Epidermal melanocyte (primary cell): Measurements from ENCODE around the gene GGT1.
"Not testable (repeated sequence)": the region's sequence is repeated elsewhere in the genome, so short reads cannot be mapped to it uniquely, and the experiment has no call there.

Experiments
- DNase-seq: peaks from one replicate; pipeline ENCODE4 v3.0.0; 2011; ENCODE audit warnings: low spot score; ENCODE audit not compliant: insufficient read length

GGT1 gene

DNA sequence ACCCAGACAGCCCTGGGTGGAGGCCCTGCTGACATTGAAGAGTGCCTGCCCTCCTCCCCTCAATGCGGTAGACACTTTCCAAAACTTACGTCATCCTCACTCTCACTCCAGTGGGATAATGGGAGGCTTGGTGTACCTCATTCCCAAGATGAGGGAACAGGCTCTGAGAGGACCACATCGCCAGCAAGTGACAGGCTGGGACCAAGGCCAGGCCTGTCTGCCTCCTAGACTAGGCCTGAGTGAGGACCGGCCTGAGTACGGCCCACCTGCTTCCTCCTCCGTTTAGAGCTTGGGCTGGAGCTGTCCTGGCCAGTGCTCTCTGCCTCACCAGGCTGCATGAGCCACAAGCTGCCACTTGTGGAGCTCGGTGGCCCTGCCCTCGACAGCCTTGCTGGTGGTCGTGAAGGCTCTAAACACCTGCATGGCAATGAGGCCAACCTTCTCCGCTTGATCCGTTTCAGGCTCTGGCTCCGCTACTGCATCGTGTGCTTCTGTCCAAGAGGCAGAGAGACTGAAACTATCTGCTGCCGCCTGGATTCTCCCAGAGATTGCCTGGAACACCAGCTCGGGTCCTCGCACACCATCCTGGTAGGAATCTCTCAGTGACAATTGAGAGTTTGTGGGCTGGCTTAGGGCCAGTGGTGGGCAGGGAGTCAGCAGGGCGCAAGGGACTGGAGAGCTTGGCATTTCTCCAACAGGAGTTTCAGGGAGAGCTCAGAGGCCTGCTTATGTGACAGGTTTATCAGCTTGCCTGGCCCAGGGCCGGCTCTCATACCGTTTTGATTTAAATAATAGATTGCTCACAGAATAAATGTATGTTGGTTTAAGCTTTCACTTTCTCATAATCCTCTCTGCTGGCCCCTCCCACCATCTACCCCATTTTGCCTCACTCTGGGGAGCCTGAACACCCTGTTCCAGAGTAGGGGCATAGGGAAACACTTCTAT is 19.5 kb upstream of the GGT1 start:
- no peak for DNase-seq

DNA sequence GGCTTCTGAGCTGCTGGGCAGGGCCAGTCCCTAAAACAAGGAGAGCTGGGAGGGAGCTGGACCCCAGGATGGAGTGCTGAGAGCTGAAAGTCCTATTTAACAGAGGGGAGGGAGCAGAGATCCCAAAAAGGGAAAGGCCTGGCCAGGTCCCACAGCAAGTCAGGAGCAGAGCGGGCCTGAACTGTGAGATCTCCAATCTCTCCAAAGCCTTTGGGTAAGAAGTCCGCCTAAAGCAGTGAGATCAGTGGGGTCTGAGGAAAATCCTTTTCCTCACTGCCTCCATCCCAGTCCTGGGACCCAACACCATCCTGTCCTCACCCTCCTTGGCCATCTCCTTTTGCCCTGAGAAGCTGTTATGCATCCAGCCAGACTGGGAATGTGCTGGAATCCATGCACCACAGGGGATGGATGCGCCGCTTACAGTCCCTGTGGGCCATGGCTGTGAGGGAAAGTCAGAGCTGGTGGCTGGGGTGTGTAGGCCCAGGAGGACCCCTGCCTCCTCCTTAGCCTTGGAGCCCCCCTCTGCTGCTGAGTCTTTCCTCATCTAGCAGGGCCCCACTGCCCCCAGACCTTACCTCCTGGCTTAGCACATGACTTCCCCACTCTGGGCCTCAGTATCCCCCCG is 18.7 kb upstream of the GGT1 start:
- no peak for DNase-seq

DNA sequence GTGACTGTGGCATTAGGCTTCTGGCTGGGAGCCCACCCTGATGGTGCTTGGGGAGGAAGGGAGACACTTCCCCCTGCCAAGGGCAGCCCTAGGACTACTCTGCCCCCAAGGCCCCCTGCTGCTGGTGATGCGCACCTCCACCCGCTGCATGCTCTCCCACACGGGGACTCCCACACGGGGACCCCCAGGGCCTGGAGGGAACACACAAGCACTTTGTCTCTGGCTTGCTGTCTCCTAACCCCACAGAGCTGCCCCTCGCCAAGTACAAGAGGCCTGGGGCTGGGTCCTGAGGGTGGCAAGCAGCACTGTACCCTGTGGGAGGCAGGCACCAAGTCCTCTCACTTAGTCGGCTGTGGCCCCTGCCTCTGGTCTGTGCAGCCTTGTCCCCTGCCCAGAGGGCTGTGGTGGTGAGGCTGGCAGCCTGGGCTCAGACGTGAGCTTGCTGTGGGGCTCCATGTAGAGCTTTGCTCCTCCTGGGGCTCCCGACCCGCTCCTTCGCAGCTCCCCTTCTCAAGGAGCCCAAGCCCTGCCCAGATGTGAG is 18.1 kb upstream of the GGT1 start:
- DNase-seq, result no peak

DNA sequence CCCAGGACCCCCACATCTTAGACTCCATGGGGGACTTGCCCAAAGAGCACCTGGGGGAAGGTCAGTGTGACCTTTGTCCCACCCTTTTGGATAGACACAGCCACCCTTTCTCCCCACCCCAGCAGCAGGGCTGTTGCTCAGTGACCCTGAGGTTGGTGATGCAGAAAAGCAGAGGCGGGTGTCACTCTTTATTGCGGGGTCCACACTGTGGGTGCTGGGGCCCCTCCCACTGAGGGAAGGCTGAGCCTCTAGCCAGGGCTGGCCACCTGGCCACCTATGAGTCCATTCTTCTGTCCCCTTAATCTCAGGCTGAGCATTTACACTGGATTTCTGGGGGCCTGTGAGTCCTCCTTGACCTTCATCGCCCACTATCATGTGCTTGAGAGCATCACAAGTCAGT is 17.5 kb upstream of the GGT1 start:
- DNase-seq, result no peak

DNA sequence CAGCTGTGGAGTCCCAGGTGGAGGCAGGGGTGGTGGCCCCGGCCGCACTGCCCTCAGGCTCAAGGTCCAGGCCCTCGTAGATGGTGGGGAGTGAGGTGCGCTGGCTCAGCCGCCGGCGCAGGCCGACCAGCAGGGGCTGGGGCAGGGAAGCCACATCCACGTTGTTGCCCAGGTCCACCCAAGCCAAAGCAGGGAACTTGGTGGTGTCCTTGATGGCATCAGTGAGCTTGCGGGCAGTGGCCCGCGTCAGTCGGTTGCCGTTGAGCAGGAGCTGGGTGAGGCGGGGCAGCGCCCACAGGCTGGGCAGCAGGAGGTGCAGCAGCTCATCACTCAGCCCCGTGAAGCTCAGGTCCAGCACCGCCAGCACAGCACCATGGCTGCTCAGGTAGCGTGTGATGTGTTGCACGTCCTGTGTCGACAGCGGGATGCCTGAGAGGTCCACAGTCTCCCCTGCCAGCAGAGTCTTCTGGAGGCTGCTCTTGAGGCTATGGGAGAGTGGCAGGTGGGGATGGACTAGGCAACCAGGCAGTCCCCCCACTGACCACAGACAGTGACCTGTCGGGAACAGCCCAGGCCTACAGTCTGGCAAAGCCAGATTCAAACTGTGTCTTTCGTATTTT is 17.0 kb upstream of the GGT1 start:
- DNase-seq, result no peak

DNA sequence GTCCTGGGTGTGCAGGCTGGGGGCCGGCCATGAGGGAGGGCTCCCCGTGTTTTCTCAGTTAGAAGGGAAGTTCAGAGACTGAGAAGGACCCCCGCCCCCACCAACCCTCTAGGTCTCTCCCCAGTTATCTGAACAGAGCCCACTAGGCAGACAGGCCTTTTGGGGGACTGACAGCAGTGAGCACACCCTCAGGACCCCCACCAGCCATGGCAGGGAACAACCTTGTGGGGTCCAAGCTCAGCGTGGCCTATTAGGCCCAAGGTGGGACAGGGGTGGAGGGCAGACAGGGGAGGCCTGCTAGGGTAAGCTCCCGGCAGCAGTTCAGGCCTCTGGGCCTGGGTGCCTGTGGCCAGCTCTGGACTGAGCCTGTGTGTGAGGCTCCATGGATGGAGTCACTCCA is 15.7 kb upstream of the GGT1 start:
- DNase-seq, result no peak

DNA sequence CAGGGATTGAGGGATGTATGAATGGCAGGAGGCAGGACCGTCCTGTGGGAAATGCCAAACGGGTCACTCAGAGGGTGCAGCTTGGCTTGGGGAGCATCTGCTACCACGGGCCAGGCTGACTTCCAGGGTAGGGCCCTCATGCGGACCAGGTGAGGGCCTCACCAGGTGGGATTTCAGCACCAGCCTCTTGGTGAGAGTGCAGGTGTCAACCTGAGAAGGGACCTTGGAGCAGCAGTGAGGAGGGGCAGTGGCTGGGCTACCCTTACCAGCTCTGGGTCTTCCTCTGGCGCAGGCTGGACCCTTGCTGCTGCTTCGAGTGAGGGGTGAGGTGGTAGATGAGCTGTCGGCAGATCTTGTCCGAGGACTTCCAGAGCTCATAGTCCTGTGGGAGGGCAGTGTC is 15.0 kb upstream of the GGT1 start:
- no peak for DNase-seq

DNA sequence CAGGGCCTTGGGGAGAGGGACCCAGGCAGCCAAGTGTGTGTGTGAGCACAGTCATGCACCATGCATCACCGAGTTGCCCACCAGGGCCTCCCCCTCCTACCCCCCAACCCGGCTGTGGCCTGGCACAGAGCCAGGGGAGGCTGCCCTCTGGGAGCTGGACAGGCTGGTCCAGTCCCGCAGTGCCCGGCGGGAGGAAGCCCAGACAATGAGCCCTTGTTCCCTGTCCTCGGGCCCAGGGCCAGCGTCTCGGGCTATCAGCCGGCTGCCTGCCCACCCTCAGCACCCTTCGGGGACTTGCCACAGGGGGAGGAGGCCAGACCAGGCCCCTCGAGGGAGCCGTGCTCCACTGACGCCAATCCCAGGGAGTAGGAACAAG is 14.6 kb upstream of the GGT1 start:
- peak; percentile 65 for DNase-seq

DNA sequence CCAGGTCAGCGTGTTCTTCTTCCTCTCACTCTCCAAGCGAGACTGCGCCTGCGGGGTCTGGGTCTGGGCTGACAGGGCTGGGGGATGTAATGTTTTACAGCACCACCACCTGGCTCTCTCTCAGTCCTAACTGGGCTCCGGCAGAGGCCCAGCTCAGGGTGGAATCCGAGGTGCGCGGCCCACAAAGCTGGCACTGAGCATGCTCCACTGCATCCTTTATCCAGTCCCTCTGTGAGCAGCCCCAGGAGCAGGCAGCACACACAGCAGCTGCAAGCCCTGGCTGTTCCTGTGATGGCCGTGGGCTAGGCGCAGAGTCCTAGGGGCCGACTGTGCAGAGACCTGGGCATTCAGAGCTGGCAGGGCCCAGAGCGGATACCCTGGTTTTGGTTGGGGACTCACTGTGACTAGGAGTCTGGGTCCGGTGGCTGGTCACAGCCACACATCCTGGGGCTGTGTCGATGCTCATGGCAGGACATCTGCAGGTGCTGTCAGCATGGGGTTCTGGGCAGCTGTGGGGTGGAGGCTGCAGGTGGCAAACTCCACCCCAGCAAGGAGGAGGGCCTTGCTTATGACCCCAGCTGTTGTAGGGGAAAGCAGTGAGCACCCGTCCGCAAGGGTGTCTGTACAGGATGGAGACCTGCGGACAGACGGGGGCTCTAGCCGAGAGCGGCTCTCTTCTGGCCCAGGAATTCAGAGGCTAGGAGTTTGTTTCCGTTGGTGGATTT is 14.1 kb upstream of the GGT1 start:
- no peak for DNase-seq

DNA sequence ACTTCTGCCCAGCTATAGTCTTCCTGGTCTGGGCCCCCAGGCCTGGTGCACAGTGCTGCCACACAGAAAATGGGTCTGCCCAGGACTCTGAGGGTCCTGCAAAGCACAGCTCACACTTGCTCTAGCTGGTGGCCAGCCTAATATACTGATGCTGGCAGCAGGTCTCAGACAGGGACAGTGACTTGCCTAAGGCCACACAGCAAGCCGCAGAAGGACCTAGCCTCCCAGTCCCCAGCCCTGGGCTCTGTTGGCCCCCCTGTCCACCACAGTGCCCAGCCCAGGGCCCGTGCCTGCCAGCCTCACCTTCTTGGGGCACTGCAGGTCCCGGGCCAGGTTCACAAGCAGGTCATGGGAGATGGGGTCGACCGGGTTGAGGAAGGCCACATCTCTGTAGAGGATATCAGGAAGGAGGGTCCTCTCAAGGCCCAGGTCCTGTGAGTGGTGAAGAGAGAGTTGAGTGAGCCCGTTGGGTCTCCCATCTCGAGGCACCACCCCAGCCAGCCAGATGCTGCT is 13.4 kb upstream of the GGT1 start:
- no peak for DNase-seq

DNA sequence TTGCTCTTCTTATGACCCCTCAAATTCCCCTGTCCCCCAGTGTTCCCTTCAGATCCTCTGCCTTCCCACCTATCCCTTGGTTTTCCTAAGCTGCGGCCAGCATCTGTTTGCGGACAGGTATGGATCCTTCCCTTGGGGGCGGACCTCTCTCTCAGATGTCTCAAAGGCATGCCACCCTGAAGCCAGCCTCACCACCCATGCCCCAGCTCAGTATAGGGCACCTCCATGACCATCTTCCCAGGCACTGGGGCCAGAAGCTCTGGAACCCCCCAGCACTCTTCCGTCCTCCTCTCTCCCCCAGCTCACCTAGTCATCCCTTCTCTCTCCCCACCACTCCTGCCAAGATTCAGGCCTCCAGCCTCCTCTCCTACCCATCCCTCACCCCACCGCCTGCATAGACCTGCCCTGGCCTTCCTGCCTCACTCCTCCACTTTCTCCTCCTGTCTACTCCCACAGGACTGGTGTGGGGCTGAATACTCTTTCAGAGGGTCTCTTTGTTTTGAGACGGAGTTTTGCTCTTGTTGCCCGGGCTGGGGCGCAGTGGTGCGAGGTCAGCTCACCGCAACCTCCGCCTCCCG is 12.3 kb upstream of the GGT1 start:
- no peak for DNase-seq

DNA sequence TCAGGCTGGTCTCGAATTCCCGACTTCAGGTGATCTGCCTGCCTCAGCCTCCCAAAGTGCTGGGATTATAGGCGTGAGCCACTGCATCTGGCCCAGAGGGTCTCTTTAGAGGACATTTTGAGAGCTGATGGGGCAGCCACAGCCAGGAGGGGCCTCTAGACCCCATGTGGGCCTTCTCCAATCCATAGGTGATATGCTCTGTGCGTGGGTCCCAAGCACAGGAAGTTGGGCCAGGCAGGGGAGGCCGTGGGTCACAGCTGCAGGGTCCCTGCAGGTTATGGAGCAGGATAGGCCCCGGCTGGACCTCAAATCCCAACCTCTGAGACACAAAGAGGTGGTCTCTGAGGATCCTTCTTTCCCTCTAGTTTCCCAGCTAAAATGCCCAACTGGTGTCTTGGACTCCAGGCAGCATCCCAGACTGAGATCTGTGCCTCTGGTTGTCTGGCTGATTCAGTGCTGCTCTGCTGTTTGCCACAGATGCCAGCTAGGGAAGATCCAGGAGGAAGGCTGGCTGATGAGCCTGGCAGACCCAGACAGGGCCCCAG is 11.6 kb upstream of the GGT1 start:
- no peak for DNase-seq

DNA sequence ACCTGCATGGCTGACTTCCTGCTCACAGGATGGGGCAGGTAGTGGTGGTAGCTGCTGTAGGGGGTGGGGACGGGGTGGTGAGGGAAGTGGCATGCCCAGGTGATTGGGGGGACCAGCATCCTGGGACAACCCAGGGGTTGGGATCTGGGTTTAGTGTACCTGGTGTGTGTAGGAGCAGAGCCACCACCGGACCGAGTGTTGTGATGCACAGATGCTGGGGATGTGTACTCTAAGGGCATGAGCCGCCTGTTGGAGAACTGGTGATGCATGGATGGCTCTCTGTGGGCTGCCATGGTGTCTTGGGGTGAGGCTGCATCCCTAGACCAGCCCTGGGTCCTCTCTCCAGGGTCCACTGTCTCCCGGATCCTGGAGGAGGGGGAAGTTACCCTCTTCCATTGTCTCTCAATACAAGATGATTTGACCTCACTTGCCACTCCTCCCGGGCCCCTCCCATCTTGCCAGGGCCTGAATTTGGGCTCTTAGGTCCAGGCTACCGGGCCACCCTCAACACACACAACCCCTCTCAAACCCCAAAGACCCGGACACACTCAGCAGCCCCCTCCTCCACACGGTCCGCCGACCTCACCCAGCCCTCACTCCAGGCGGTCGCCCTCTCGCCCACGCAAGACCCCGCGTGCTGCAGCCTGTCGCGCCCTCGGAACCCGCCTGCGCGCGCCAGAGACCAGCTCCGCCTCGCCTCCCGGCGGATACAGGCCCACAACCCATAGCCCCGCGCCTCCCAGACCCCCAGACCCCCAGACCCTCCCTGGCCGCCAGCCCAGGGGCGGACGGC is 10.7 kb upstream of the GGT1 start:
- DNase-seq, result no peak

DNA sequence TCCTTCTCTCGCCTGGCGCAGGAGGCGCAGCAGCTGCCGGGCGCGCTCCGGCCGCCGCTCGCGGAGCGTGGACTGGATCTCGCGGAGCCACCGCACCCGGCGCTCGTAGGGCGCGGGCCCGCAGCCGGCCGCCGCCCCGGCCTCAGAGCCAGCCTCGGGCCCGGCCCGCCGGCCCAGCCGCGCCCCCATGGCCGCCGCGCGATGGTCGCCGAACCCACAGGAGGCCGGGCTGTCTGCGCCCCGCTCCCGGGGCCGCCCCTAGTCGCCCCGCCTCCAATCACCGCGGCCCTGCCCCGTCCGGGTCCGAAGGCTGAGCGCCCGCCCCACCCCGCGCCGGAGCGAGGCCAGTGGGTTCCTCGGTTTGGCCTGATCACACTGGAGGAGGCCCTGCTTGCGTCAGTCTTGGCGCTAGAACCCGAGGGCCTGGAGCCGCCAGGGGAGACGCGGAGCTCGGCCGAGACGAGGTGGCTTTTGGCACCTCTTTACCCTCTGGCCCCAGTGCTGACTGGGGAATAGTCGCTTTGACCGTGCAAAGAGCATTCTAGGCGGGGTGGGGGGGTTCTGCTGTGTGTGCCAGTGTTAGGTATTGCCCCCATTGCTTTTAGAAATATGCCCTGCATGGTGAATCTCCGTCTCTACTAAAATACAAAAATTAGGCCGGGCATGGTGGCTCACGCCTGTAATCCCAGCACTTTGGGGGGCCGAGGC is 10.0 kb upstream of the GGT1 start, which contains the start of gene LRRC75B:
Gene LRRC75B, minus strand, starts transcription at position 223 of the 708 bp plus-strand sequence. Its CDS starts 34 bp downstream, at position 189.
- DNase-seq, result peak; percentile 80

DNA sequence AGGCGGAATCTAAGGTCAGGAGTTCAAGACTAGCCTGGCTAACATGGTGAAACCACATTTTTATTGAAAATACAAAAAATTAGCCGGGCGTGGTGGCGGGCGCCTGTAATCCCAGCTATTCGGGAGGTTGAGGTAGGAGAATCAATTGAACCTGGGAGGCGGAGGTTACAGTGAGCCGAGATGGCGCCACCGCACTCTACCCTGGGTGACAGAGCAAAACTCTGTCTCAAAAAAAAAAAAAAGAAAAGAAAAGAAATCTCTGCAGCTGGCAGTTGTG is 9.5 kb upstream of the GGT1 start:
- not testable (repeated sequence) for DNase-seq

DNA sequence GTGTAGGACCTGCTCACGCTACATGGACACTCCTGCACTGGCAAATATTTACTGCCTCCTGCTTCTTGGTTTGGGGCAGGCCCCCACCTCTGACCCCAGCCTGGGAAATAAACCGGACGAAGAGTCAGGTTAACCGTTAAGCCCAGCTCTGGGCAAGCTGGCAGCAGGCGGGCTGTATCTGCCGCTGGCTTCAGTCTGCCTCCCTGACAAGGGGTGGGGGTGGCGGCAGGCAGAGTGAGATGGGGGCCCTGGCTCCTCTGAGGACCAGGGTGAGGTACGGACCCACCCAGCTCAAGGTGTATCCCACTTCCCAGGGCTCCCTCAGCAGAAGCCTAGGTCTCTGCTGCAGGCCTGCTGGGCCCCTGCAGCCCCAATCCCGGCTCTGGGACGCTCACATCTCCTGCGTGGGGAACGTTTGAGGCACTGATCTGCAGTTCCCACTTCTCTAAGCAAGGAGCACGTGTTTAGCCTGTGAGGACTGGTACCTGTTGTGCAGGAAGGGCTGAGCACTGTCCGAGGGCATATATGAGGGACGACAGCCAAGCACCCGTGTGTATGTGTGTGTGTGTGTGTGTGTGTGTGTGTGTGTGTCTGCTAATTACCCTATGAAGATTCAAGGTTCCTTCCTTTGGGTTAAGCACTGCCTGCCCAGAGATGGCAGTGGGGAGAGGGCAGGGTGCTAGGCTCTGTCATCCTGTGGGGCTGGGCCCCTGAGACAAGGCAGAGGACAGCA is 9.0 kb upstream of the GGT1 start:
- no peak for DNase-seq

DNA sequence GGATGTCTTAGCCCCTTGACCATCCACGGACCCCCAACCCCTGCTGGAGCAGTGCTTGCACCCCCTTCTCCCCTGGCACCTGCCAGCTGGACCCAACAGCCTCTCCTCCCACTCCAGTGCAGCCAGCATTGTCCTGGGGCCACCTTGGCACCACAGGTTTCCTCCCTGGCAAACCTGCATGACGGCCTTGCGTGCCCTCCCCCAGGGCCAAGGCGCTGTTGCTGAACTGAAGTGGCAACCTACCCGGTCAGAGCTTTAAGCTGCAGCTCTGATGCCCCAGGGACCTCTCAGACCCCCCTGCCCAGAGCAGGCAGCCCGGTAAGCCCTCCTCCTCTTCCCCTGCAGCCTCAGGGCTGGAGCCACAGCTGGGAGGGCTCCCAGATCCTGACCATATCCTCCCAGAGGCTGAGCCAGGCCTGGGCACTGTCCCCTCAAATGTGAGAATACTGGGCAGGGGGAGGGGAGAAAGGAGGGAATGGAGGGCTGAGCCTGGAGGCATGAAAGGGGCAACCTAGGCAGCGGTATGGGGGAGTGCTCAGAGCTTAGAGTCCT is 8.3 kb upstream of the GGT1 start:
- DNase-seq, result no peak

DNA sequence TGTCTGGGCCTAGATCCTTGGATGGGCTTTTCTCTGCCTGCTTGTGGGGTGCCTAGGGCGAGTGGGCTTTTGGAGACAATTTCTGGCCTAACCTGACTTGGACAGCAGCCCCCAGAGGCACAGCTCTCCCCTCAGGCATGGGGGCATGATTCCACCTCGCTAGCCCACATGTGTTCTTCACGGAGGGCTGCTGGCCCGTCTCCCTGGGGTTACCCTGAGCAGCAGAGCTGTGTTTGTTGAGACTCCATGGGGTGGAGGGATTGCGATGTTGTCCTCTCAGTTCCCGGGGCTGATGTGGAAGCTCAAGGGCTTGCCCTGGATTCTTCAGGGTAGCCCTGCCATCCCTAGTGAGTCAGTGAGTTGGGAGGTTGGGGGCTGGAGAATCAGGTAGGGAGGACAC is 7.8 kb upstream of the GGT1 start:
- DNase-seq, result no peak
